Activated naive CD4-positive, alpha-beta T cell treated with anti-CD3 and anti-CD28 coated beads for 36 hours (primary cell): ENCODE data around the gene C6orf15. TPM values are rescaled to one million over a fixed set of nuclear protein-coding genes. Genes with fewer than 3 reads are reported as not detected.

Experiments
- CTCF ChIA-PET: fragments of 350-600 bp; sonication (Branson Sonifier 250); formaldehyde crosslinking; loops from one replicate; lab custom pipeline; 2021; ENCODE audit warnings: antibody characterized with exemption; lab: Charles Lee
- DNase-seq: peaks from one replicate; pipeline ENCODE4 v3.0.0-alpha.2; 2020
- H3K27ac Mint-ChIP-seq: one replicate; pipeline ENCODE4 v1.8.0; 2021; ENCODE audit warnings: mild to moderate bottlenecking, mixed read lengths
- H3K27me3 Mint-ChIP-seq: one replicate; pipeline ENCODE4 v1.8.0; 2021; ENCODE audit warnings: low read depth, mixed read lengths
- H3K36me3 Mint-ChIP-seq: one replicate; pipeline ENCODE4 v1.8.0; 2021; ENCODE audit warnings: low read depth, mixed read lengths
- H3K4me1 Mint-ChIP-seq: one replicate; pipeline ENCODE4 v1.8.0; 2021; ENCODE audit warnings: low read depth, mixed read lengths
- H3K4me3 Mint-ChIP-seq: one replicate; pipeline ENCODE4 v1.8.0; 2021; ENCODE audit warnings: mild to moderate bottlenecking, moderate library complexity, mixed read lengths
- H3K9me3 Mint-ChIP-seq: one replicate; pipeline ENCODE4 v1.8.0; 2021; ENCODE audit warnings: mixed read lengths
- intact Hi-C: fragments of 100-400 bp; cut with micrococcal nuclease; formaldehyde crosslinking; loops from one replicate; pipeline ENCODE4 v1.15.1; 2023
- total RNA-seq, 2 experiments: library from RNA; stranded (reverse); gene quantifications; one replicate each; pipeline ENCODE4 v1.2.3, GENCODE V29; 2021

C6orf15 gene
- total RNA-seq, 2 experiments from 2014 or later: not detected

GRCh38 chr6:31128093-31128676 lies 15.8 kb upstream of the C6orf15 start:
- Mint-ChIP-seq H3K4me1 (peaks cover 5% of the 10 kb centered on the region), H3K4me3 (no peak overlapping the region), H3K27me3 (no peaks in the 10 kb centered on the region), H3K36me3 (no peaks in the 10 kb centered on the region), H3K9me3 (no peaks in the 10 kb centered on the region), H3K27ac (no peak overlapping the region)
- intact Hi-C loops: no loop called here
- CTCF ChIA-PET: interaction anchor here (0.6 to 1.9 kb wide), 17 partner anchors 9 to 248 kb away, joined by 3 to 10 read pairs (median 4); partner anchors contain the start of gene PSORS1C1
- DNase-seq: peak; percentile 90

GRCh38 chr6:31126396-31127175 lies 14.2 kb upstream of the C6orf15 start:
- no peaks in the 10 kb centered on the region for H3K9me3 Mint-ChIP-seq
- no peak overlapping the region for H3K4me3 Mint-ChIP-seq
- no peak overlapping the region for H3K27ac Mint-ChIP-seq
- H3K4me1 Mint-ChIP-seq: peaks cover 5% of the 10 kb centered on the region
- intact Hi-C loops: no loop called here
- H3K36me3 Mint-ChIP-seq: no peaks in the 10 kb centered on the region
- CTCF ChIA-PET: interaction anchor here (0.6 to 1.8 kb wide), 12 partner anchors 8 to 254 kb away, joined by 3 to 7 read pairs (median 4); partner anchors contain the start of genes C6orf15, PSORS1C1 and PSORS1C2
- H3K27me3 Mint-ChIP-seq: no peaks in the 10 kb centered on the region
- no peak for DNase-seq

- CTCF ChIA-PET: interaction anchor here (0.6 to 1.8 kb wide), 6 partner anchors 10 to 233 kb away, joined by 3 to 10 read pairs (median 4); partner anchors contain the start of gene PSORS1C2
- Mint-ChIP-seq H3K27me3 (no peaks in the 10 kb centered on the region), H3K4me1 (peaks cover 5% of the 10 kb centered on the region), H3K4me3 (no peak overlapping the region), H3K36me3 (no peaks in the 10 kb centered on the region), H3K27ac (no peak overlapping the region), H3K9me3 (no peaks in the 10 kb centered on the region)
- intact Hi-C loops: no loop called here
- no peak for DNase-seq
Observed at GRCh38 chr6:31125586-31126363, 13.4 kb upstream of the C6orf15 start.

- H3K4me1 Mint-ChIP-seq: peaks cover 5% of the 10 kb centered on the region
- no peaks in the 10 kb centered on the region for H3K36me3 Mint-ChIP-seq
- intact Hi-C loops: no loop called here
- H3K27ac Mint-ChIP-seq: no peak overlapping the region
- no peaks in the 10 kb centered on the region for H3K9me3 Mint-ChIP-seq
- H3K4me3 Mint-ChIP-seq: no peak overlapping the region
- H3K27me3 Mint-ChIP-seq: no peaks in the 10 kb centered on the region
- DNase-seq: no peak
- CTCF ChIA-PET: interaction anchor here (0.7 to 1.8 kb wide), 5 partner anchors 9 to 256 kb away, joined by 3 to 10 read pairs (median 5); partner anchors contain the start of gene PSORS1C2
Observed at GRCh38 chr6:31125162-31125561, 12.8 kb upstream of the C6orf15 start.

- DNase-seq: no peak
- Mint-ChIP-seq H3K27me3 (no peaks in the 10 kb centered on the region), H3K27ac (no peak overlapping the region), H3K4me1 (peaks cover 3% of the 10 kb centered on the region), H3K36me3 (no peaks in the 10 kb centered on the region), H3K9me3 (no peaks in the 10 kb centered on the region), H3K4me3 (no peak overlapping the region)
- intact Hi-C loops: no loop called here
- CTCF ChIA-PET: interaction anchor here (0.5 to 1.1 kb wide), 3 partner anchors 22 to 140 kb away, joined by 3 to 4 read pairs (median 3); no protein-coding TSS in a partner anchor
Observed at GRCh38 chr6:31122791-31123706, 10.7 kb upstream of the C6orf15 start.

- Mint-ChIP-seq H3K9me3 (no peaks in the 10 kb centered on the region), H3K4me3 (no peak overlapping the region), H3K27ac (no peak overlapping the region), H3K36me3 (no peaks in the 10 kb centered on the region), H3K4me1 (no peaks in the 10 kb centered on the region), H3K27me3 (no peaks in the 10 kb centered on the region)
- no peak for DNase-seq
- intact Hi-C loops: no loop called here
- CTCF ChIA-PET: interaction anchor here (1.0 kb wide), 1 partner anchor 75 kb away, joined by 3 read pairs; no protein-coding TSS in a partner anchor
Observed at GRCh38 chr6:31121131-31121790, 8.9 kb upstream of the C6orf15 start.

GRCh38 chr6:31120151-31120915 lies 8.0 kb upstream of the C6orf15 start, which contains the start of gene CDSN:
CDSN (minus strand) TSS chr6:31120446; CDS start chr6:31120419, 27 bp downstream.
- Mint-ChIP-seq H3K27ac (no peak within 1 kb of the TSS), H3K4me3 (no peak within 1 kb of the TSS), H3K4me1 (no peaks in the 10 kb centered on the region), H3K36me3 (no peaks in the 10 kb centered on the region), H3K27me3 (no peaks in the 10 kb centered on the region), H3K9me3 (no peaks in the 10 kb centered on the region)
- intact Hi-C loops: no loop called here
- CTCF ChIA-PET: no interaction called here
- DNase-seq: no peak

- CTCF ChIA-PET: interaction anchor here (1.2 to 1.7 kb wide), 2 partner anchors 9 to 11 kb away, joined by 4 read pairs; no protein-coding TSS in a partner anchor
Observed at GRCh38 chr6:31118178-31118577, 5.8 kb upstream of the C6orf15 start.

GRCh38 chr6:31116661-31117385 lies 4.4 kb upstream of the C6orf15 start:
- Mint-ChIP-seq H3K27me3 (no peaks in the 10 kb centered on the region), H3K4me1 (peaks cover 5% of the 10 kb centered on the region), H3K36me3 (no peaks in the 10 kb centered on the region), H3K9me3 (no peaks in the 10 kb centered on the region), H3K27ac (no peak overlapping the region), H3K4me3 (no peak overlapping the region)
- no peak for DNase-seq
- intact Hi-C loops: no loop called here
- CTCF ChIA-PET: interaction anchor here (1.9 to 2.3 kb wide), 4 partner anchors 8 to 30 kb away, joined by 7 to 10 read pairs (median 8); no protein-coding TSS in a partner anchor

More at GRCh38 chr6:31118178-31118577, 5.8 kb upstream of the C6orf15 start:
- no peak overlapping the region for H3K4me3 Mint-ChIP-seq
- no peaks in the 10 kb centered on the region for H3K9me3 Mint-ChIP-seq
- intact Hi-C loops: no loop called here
- H3K27me3 Mint-ChIP-seq: no peaks in the 10 kb centered on the region
- H3K36me3 Mint-ChIP-seq: no peaks in the 10 kb centered on the region
- no peak for DNase-seq
- peaks cover 5% of the 10 kb centered on the region for H3K4me1 Mint-ChIP-seq
- H3K27ac Mint-ChIP-seq: no peak overlapping the region
